GM19455 (cell line): ENCODE data around the gene FUOM.
"Not testable (repeated sequence)": the region's sequence is repeated elsewhere in the genome, so short reads cannot be mapped to it uniquely, and the experiment has no call there.

Source experiments
- ATAC-seq: cut with Tn5 transposase; IDR thresholded peaks from one replicate; pipeline ENCODE4 v1.9.1; 2021; ENCODE audit not compliant: unreplicated experiment

Gene FUOM

GRCh38 chr10:133370030-133370786 lies 12.4 kb upstream of the FUOM start:
- no peak for ATAC-seq

- ATAC-seq = no peak
These were observed 10.3 kb upstream of the FUOM start for GRCh38 chr10:133368153-133368552.

- ATAC-seq = not testable (repeated sequence)
These were observed 9.6 kb upstream of the FUOM start for GRCh38 chr10:133367461-133367860.

- no peak for ATAC-seq
These were observed 8.9 kb upstream of the FUOM start for GRCh38 chr10:133366751-133367150.

- ATAC-seq = no peak
These were observed 8.3 kb upstream of the FUOM start for GRCh38 chr10:133366130-133366478.

GRCh38 chr10:133365461-133366129 lies 7.8 kb upstream of the FUOM start:
- no peak for ATAC-seq

- no peak for ATAC-seq
These were observed 7.0 kb upstream of the FUOM start for GRCh38 chr10:133364645-133365431.

GRCh38 chr10:133362846-133363245 lies 5.0 kb upstream of the FUOM start:
- no peak for ATAC-seq

GRCh38 chr10:133361773-133362441 lies 4.1 kb upstream of the FUOM start:
- no peak for ATAC-seq

GRCh38 chr10:133361227-133361626 lies 3.4 kb upstream of the FUOM start:
- ATAC-seq = no peak

GRCh38 chr10:133359972-133360610 lies 2.3 kb upstream of the FUOM start:
- ATAC-seq = no peak

- ATAC-seq = no peak
These were observed 1.7 kb upstream of the FUOM start for GRCh38 chr10:133359554-133359971.

- no peak for ATAC-seq
These were observed 1.1 kb upstream of the FUOM start for GRCh38 chr10:133358925-133359310.

- no peak for ATAC-seq
These were observed 524 bp upstream of the FUOM start for GRCh38 chr10:133358162-133358924.

GRCh38 chr10:133356549-133357284 lies 1.1 kb downstream of the FUOM start:
- ATAC-seq = no peak

GRCh38 chr10:133355991-133356390 lies 1.8 kb downstream of the FUOM start:
- no peak for ATAC-seq

GRCh38 chr10:133355266-133355665 lies 2.6 kb downstream of the FUOM start:
- no peak for ATAC-seq

GRCh38 chr10:133354672-133355240 lies 3.1 kb downstream of the FUOM start:
- no peak for ATAC-seq

GRCh38 chr10:133353988-133354605 lies 3.7 kb downstream of the FUOM start:
- no peak for ATAC-seq
